DMS 273 (cell line): ENCODE measurements around the gene MOSPD2.

Source experiments
- DNase-seq: peaks from one replicate; lab custom pipeline; 2025; ENCODE audit not compliant: unreplicated experiment; lab: John Stamatoyannopoulos, UW

MOSPD2 gene

DNA sequence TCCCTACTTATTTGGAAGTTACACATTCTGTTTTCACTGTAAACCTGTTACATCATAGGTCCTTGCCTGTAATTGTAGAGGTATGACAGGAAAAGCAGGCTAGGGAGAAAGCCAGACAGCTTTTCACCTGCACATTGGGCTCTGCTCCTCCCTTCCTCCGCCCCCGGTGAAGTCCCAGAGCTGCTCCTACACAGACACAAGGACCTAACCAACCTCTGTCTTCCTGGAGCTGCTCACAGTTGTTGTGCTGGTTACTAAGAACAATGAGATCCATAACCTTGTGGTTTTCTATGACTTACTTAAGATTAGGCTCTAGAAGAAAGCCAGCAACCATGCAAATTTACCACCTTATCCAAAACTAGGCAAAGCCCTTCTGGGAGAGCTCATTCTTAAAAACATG is 40.0 kb downstream of the MOSPD2 start:
- no peak for DNase-seq

DNA sequence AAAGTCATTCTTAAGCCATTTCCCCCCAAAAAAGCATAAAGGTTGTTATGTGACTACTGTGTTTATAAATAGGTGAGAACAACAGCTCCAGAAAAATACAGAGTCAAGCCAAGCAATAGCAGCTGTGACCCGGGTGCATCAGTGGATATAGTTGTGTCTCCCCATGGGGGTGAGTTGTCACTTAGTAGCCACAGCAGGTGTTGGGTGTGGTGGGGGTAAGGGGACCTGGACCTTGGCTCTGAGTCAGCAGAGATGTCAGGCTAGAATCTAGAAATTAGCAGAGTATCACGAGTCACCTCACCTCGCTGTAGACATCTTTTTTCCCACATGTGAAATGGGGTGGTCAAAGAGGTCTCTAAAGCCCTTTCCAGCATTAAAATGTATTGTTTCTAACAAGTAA is 42.4 kb downstream of the MOSPD2 start:
- no peak for DNase-seq

DNA sequence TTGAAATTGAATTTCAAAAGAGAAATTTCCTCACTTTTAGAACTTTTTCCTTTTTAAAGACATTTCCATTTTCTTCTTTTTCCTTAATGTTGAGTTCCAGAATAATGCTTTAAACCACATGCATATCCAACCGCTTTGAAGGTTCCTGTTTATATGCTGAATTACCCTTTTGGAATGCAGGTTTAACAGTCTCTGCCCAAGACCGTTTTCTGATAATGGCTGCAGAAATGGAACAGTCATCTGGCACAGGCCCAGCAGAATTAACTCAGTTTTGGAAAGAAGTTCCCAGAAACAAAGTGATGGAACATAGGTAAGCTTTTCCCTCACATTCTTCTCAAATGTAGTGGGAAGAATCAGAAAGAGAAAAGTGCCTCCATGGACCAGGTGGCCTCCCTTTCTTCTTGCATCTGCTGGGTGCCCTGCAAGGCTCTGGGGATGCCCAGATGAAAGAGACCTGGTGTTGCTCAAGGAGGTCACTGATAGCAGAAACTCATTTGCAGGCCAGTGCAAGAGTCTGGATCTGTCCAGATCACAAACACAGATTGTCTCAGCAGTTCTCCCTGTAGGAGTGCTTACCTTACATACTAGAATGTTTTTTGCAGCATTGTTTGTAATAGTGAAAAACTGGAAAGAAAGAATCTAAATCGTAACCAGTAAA is 42.9 kb downstream of the MOSPD2 start:
- DNase-seq: no peak

DNA sequence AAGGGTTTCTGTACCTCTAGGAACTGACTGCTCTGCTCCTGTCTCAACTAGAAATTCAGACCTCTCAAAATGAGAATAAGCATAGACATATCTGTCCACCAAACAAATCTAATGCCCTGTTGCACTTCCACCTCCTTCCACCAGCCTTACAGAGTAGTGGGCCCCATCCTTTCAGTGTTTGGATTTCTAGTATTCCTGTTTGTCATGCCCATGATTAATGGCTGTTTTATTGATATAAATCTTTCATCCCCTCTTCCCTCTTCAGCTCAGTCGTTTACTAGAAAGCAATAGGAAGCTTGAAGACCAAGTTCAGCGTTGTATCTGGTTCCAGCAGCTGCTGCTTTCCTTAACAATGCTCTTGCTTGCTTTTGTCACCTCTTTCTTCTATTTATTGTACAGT is 46.2 kb downstream of the MOSPD2 start:
- no peak for DNase-seq

DNA sequence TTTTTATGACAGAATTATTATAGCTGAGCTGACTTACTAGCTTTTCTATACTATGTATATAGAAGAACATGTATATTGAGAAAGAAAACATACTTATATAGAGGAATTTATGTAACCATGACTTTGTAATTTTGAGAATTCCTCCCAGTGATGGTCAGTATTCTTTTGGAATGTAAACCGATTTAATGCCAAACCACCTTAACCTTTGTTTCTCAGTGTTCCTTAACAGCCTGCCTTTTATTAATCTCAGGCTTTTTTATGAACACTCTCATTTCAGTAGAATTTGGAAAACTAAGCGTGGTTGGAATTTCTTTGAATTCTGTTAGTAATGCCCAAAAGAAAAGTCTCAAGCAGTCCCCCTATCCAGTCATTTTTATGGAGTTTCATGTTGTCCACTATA is 47.0 kb downstream of the MOSPD2 start:
- no peak for DNase-seq

DNA sequence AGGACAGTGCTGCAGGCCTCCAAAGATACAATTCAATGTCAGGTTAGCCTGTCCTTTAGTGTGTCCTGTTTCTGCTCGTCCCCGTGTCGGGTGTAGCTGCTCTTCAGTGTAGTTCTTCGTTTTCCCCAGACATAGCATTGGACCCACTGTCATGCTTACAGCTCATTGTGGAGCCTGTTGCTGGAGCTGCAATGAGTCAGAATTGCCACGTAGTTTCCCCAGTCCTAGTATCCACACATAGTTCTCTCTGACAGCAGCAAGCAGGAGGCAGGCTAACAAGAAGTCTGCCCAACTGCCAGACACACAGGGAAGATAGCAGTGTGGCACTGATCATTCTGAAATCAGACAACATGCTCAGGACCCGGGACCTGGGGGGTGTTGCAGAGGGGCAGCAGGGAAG is 49.2 kb downstream of the MOSPD2 start:
- DNase-seq: no peak

DNA sequence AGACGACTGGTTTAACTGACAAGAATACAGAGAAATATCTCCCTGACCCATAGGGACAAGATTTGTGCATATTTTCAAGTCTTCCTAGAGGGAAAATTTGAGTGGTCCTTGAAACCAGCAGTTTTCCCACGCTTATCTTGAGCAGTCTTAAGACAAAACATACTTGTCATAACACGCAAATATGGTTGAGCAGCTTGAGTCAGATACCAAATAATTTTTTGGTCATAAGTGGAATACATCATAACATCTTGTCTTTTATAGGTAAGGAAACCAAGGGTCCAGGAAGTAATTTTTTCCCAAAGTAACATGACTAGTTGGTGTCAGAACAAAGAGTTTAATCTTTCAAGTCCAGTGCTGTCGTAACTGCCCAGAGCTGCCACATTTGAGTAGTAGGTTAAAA is 50.5 kb downstream of the MOSPD2 start:
- no peak for DNase-seq

DNA sequence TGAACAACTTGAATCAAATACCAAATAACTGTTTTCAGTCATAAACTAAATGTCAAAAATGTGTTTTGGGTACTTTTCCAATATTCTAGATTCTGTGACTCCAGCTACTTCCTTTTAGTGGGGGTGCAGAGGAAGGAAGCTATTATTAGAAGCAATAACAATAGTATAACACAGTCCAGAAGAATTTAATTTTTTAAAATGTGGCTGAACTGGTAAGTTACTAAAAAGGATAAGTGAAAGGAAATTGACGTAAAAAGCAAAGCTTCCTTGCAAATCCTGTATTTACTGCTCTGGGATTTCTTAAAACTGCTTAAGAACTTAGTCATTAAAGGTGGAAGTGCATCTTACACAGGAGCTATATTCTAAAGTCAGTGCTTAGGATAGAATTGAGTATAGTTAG is 53.2 kb downstream of the MOSPD2 start:
- no peak for DNase-seq

DNA sequence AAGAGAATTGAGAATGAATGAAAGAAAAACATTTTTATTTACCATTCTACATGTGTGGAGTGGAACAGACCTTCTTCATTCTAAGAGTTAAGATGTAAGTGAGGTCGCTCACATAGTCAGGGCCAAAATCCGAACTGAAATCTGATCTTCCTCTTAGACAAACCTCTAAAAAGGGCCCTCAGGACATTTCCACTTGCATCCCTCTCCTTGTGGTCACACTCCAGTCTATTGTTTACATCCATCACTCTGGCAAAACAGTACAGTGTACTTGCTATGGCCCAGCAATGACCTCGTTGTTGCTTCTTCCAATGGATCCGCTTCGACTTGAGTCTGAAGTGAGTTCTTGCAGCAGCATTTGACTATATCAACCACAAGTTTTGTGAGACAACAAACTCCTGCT is 54.2 kb downstream of the MOSPD2 start:
- no peak for DNase-seq

DNA sequence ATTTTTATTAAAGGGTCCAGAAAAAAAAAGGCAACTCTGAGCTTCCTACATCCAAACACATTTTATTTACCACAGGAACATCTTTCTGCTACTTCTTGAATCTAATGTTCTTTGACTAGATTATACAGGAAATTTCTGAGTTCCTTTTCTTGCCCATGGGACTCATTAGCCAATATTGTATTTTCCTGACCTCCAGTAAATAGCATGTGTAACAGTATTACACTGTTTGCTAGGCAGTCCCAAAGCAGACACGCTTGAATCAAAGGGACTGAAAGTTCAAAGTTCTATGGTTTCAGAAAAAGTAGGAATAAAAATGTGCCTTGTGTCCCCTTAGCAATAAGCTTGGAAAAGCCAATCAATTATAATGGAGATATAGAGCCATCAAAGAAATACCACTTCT is 57.4 kb downstream of the MOSPD2 start:
- no peak for DNase-seq

DNA sequence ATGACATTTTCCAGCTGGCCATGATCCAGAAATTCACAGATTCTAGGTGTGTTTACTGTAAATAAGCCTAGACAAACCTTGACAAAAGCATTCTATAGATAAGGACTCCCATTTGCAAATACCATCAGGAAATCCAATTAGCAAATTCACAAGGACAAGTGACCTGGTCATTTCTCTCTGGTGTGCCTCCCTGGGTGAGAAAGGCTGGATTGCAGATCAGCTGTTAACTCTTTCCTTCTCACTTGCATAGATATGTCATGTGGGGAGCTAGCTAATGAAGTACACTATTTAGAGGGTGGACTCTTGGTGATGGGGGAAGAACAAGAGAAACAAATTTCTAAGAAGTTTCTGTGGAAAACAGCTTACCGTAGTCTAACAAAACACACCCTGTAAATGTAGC is 58.9 kb downstream of the MOSPD2 start:
- DNase-seq: no peak

DNA sequence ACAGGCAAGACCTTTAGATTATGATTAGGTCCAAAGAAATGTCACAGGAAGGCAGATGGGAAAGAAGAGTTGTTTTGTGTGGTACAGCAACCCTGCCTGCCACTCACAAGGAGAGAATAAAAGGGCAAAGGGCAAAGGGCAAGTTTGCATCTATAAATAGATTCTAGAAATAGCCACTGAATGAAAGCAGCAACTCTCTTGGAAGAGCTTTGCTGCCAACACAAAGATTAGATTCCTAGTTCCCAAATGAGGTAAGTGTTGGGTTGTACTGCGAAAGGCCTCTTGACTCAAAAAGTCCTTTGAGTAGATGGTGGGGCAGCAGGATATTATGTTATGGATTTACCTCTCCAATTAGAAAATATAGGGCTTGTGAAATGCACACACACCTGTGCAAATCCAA is 61.2 kb downstream of the MOSPD2 start:
- DNase-seq: no peak

DNA sequence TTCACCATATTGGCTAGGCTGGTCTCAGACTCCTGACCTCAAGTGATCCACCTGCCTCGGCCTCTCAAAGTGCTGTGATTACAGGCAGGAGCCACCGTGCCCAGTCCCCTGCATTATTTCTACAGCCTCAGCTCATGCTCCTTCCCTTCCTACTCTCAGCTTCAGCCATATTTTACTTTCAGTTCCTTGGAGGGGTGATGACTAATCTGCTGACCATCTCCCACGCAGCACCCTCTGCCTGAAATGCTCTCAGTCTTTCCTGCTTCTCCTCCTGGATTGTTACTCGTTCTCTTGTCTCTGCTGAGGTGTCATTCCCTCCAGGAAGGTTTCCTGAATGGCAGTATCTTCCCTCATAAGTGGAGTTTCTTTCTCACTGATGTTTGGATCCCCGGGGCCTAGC is 63.3 kb downstream of the MOSPD2 start:
- DNase-seq: no peak

DNA sequence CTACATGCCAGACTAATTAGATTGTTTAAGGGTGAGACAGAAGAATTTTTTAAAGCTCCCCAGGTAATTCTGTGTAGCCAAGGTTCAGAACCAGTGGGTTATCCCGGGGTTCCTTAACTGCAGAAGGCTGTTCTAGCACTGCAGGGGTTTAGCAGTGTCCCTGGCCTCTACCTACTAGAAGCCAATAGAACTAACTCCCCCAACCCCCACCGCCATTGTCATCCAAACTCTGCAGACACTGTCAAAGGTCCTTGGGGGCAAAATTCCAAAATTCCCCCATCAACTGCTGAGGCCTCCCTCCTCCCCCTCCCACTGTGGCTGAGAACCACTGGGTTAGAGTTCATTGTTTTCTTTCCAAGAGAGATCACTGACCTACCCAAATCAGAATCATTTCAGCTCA is 66.4 kb downstream of the MOSPD2 start:
- no peak for DNase-seq

DNA sequence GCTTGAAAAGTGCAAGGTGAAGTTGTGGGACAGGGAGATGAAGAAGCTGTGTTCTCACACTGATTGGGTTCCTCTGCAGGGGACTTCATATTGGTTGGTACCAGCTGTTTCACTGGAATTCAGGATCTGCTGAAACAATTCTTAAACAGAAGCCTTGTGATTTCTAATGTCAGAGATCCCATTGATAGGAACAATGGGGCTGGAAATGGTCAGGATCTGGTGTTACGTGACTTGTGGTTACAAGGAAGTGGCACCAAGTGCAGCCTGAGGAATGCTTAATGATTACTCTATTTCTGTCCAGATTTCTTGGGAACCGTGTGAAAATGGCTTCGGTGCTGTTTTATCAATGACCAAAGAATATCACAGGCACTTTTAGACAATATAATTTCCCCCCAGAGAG is 68.1 kb downstream of the MOSPD2 start:
- no peak for DNase-seq

DNA sequence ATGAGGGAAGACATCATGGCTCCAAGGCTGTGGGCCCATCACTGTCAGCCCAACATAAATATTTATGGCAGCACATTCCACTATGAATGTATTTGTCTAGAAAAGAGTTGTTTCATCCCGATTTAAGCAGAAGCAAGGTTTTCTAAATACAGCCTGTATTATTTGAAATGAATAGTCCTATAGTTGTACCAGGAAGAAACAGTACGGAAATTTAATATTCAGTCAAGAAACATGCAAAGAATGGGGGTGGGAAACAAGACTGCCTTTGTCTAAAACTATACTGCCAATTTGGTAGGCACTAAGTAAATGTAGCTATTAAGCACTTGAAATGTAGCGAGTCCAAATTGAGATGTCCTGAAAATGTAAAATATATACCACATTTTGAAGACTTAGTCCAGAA is 69.1 kb downstream of the MOSPD2 start:
- DNase-seq: no peak

DNA sequence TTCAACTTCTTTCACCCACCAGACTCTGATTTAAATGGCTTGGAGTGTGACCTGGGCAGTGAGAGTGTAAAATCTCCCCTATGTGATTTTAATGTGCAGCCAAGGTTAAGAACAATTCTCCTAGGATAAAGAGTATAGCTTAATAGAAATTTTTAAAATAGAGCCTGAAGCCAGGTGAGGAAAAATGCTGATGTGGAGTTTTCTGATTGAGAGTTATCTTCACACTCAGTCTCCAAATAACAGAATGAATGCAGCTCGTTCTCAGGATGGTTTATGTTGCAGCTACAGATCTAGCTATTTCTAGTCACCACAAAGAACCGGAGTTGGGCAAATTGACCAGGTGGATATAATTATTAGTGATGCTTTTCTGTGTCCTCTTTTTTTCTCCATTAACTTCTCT is 70.7 kb downstream of the MOSPD2 start:
- no peak for DNase-seq

DNA sequence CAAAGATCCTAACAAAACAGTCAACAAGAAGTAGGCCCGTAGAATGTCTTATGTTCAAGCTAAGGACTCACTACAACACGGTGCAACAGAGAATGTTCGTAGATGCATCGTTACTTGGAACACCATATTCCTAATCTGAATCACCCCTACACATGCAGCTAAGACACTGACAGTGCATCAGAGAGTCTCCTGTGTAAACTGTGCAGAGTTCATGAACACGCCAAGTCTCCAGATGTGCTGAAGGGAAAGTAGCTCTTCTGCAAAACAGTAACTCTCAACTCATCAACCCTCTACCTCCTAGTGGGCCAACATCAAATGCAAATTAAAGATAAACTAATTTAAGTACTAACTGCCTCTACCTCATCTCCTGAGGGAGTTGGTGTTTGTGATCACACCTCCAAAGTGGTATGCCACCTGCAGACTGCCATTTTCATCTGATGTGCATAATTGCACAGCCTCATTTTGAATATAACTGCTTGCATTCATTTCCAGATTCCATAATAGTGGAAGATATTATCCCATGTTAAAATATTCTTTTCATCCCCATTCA is 73.5 kb downstream of the MOSPD2 start:
- DNase-seq: no peak

DNA sequence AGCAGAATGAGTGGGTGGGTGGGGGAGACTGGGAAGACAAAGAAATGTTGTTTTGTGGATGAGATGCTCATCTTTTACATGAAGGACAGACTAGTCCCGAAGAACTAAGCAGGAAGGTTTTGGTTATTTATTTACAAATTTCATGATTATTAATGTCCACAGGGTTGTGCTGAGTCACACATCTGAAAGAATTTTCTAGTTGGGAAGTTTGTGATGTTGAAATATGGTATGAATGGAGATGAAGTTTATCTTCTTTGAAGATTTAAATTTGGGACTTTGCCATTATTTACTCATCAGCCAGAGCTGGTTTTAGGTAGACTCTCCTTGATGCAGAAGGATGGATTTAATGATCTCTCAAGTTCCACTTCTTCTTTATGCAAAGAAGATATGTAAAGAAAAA is 75.5 kb downstream of the MOSPD2 start:
- no peak for DNase-seq

DNA sequence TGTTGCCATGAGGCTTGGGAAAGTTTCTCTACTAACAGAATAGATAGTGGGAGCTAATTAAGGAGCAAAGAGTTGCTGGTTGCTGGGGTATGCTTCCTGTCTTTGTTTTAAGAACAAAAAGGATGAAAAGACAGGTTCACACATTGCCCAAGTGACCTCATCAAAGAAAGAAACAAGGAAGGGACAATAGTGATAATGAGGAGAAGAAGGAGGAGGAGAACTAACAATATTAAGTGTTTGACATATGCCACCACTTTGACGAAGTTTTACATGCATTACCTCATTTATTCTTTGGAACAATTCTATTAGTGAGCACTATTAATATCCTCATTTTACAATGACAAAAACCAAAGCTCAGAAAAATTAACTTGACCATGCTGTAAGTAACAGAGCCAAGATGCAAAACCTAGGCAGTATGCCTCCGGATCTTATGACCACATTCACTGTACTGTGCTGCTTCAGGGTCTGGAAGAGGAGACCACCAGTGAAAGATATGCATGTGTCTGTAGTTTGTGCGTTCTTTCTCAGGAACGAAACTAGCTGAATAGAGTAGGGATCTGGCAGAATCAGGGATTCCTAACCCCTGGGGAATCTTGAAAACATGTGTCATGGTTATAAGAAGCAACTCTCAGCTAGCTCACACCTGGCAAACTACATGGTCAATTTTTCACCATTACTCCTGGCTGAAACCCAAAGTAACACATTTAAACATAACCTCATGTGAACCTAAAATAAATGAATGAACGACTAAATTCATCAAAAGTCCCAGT is 83.8 kb downstream of the MOSPD2 start:
- no peak for DNase-seq

DNA sequence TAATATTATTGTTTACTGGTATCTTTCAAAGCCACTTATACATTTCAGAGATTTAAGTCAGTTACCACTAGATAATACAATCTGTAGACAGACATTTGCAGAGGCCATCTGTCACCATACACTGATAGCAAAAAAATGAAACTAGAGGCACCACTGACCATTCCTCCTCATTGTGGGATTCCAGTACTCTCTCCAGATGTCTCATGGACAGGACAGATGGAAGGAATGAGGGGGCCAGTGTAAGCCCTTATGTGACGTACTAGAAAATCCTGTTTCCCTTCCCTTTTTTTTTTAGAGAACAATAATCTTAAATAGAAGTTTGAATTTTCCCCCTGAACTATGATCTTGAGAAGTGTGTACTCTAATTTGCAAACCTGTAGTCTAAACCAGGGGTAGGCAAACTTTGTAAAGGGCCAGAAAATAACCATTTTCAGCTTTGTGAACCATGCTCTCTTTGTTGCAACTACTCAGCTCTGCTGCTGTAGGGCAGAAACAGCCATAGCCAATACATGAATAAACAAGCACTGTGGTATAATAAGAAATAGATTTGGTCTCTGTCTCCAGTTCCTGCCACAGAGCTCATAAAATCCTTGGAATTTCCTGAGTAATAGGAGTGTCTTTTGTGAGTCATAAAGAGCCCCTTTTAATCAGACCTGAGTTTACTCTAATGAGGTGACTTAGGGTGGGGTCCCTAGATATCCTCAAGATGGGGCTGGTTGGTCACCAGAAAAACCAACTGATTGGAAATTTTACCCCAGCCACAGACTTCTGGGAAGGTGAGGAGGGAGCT is 90.4 kb downstream of the MOSPD2 start:
- DNase-seq: peak; percentile 38

DNA sequence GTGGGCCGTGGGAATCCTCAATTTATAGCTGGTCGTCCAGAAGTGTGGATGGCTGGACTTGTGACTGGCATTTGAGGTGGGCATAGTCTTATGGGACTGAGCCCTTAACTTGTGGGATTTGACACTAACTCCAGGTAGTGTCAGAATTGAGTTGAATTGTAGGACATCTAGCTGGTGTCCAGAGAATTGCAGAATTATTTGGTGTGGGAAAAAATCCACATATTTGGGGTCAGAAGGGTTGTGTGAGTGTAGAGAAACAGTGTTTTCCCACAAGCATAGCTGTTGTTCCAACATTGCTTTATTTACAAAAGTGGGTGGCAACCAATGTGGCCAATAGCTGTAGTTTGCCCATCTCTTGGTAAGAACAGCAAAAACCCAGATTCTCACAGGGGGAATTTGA is 91.3 kb downstream of the MOSPD2 start:
- no peak for DNase-seq
